Right hindlimb (tissue), 1 donor: ENCODE data around the gene TRIM24.
A peak's percentile ranks its signal among the peaks of the same experiment; 100 is the strongest.

Experiments used
- DNase-seq: peaks from one replicate; pipeline ENCODE4 v3.0.0-alpha.2; 2018

TRIM24 gene

GRCh38 chr7:138581065-138581464 is 121.0 kb downstream of the TRIM24 start:
- DNase-seq = no peak

GRCh38 chr7:138584283-138584682 is 124.2 kb downstream of the TRIM24 start:
- DNase-seq = no peak

DNA sequence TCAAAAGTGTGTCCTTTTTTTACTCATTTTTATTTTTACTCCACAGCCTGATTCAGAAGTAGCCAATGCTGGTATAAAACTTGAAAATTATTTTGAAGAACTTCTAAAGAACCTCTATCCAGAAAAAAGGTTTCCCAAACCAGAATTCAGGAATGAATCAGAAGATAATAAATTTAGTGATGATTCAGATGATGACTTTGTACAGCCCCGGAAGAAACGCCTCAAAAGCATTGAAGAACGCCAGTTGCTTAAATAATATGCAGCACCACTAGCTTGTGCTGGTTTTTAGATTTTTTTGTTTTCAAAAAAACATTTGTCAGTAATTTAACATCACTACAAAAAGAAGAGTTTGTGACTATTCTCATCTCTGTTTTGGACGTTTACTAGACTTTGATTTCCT is 124.6 kb downstream of the TRIM24 start:
- DNase-seq = no peak

DNA sequence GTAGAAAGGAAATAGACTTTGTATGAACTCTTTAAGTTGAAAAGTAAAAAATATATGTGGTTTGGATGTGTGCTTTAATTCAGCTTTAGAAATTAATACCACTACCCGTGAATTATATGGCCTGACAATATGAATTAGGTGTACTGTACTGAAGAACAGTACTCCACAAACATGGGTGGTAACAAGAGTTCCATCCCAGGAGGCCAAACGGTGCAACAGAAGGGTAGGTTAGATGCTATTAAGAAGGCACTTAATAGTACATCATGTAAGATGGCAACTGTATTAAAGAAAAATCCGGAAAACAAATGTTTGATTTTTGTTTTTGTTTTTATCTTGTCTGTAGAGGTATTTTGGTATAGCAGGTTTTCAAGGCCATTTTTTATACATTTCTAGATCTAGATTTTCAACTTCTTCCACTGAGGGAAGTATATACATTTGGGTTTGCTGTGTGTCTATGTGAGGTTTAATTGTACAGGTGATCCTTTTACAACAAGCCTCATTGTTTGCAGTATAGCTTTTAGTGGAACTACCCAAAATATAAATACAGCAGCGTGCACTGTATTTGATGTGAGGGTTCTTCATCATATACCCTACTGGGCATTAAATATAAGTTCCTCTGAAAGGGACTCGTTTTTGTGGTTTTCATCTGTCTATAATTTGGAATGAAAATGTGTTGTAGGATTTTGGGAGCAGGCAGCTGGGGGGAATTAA is 125.4 kb downstream of the TRIM24 start:
- no peak for DNase-seq

GRCh38 chr7:138587485-138587884 is 127.4 kb downstream of the TRIM24 start:
- DNase-seq = no peak

DNA sequence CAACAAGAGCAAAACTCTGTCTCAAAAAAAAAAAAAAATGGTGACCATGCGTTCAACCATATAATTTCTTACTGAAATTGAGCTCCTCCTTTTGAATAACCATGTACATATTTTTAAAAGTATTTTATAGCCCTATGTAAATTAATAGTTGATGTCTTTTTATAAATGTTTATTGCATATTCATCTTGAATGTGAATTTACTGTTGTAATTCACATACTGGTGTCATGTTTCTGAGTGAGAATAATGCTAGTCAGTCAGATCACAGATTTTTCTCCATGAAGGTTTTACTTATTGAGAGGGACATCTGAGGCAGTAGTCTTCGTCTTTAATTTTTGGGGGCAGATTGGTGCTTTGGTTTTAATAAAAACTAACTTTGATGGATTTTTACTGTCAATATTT is 128.9 kb downstream of the TRIM24 start:
- no peak for DNase-seq

GRCh38 chr7:138590154-138590553 is 130.1 kb downstream of the TRIM24 start:
- no peak for DNase-seq

- no peak for DNase-seq
Measured at GRCh38 chr7:138595454-138595853, 135.4 kb downstream of the TRIM24 start.

- no peak for DNase-seq
Measured at GRCh38 chr7:138602451-138602850, 142.4 kb downstream of the TRIM24 start.

GRCh38 chr7:138603549-138604318 is 143.7 kb downstream of the TRIM24 start:
- no peak for DNase-seq

- DNase-seq = no peak
Measured at GRCh38 chr7:138606236-138606635, 146.2 kb downstream of the TRIM24 start.

GRCh38 chr7:138607216-138608126 is 147.4 kb downstream of the TRIM24 start:
- no peak for DNase-seq

GRCh38 chr7:138608275-138608674 is 148.2 kb downstream of the TRIM24 start:
- DNase-seq = peak; percentile 33

DNA sequence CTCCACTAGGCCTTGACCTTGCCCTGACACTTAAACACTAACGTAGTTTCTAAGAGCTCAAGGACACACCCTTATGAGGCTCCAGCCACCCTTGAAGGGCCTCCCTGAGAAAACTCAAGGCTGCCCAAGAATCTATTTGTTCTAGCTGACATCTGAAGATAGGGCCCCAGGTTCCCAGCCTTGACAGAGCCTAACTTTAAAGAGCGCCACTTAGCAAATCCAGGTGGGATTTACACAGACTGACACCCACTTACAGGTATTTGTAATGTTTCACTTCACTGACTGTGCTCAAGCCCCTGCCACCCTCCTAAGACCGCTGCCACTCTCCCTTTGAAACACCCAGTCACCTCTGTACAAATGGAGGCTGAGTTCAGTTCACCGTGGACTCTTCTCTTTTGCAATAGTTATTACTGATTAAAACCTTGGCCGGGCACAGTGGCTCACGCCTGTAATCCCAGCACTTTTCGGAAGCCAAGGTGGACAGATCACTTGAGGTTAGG is 150.7 kb downstream of the TRIM24 start:
- no peak for DNase-seq

DNA sequence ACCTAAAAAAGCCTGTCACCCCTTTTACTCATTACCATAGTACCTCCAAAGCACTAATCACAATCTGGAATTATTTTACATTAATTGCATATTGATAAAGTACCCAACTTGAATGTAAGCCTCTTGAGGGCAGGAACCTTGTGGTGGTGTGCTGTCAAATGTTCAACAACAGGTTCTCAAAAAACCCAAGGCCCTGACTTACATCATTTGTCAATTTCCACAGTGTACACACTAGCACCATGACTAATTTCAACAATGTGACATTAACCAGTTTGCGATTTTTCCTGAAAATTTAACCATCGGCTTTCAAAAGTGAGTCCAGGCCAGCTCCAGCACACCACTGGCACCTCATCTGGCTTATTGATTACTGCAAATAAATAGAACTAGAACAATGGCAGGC is 153.6 kb downstream of the TRIM24 start:
- DNase-seq = no peak

DNA sequence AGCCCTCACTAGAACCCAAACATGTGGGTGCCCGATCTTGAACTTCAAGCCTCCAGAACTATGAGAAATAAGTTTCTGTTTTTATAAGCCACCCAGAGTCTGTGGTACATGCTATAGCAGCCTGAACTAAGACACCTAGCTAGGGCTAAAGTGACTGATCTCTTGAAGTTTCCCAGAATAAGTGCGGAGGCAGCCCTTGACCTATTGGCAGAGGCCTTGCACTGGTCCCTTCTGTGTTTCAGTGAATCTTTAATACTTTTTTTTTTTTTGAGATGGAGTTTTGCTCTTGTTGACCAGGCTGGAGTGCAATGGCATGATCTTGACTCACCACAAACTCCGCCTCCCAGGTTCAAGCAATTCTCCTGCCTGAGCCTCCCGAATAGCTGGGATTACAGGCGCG is 156.0 kb downstream of the TRIM24 start:
- DNase-seq = no peak

DNA sequence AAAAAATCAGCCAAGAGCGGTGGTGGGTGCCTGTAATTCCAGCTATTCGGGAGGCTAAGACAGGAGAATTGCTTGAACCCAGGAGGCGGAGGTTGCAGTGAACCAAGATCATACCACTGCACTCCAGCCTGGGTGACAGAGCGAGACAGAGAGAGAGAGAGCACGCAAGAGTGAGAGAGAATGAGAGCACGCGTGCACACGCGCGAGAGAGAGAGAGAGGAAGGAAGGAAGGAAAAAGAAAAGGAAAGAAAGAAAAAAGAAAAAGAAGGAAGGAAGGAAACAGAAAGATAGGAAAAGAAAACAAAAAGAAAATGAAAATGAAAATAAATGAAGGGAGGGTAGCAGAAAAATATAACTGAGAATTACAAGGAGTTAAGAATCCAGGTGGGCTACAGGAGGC is 158.4 kb downstream of the TRIM24 start:
- no peak for DNase-seq

DNA sequence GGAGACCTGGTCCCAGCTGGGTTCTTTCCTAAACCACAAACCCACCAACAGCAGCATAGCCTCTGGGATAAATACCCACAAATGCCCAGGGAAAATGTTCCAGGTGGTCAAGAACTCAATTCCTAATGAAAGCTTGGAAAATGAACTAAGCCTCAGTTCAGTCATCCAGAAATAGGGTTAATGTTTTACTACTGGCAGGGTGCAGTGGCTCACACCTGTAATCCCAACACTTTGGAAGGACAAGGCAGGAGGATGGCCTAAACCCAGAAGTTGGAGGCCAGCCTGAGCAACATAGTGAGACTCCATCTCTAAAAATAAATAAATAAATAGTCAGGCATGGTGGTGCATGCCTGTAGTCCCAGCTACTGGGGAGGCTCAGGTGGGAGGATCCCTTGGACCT is 158.9 kb downstream of the TRIM24 start:
- no peak for DNase-seq

DNA sequence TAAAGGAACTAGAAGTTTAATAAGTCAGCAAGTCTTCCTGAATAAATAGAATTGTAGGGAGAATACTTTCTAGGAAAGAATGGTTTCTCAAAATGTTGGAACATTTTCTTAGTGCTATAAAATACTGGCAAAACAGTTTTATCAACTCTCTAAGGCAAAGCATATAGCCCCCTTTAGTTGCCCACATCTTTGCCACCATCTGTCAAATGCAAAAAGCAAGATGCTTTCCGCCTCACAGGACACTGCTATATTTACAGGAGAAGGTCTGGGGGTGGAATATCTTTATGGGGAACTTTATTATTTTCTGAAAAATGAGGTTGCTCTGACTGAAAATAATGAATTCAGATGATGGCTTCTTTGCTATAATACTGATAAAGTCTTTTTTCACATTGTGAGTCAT is 162.8 kb downstream of the TRIM24 start:
- no peak for DNase-seq

- DNase-seq = no peak
Measured at GRCh38 chr7:138625084-138625848, 165.2 kb downstream of the TRIM24 start.

DNA sequence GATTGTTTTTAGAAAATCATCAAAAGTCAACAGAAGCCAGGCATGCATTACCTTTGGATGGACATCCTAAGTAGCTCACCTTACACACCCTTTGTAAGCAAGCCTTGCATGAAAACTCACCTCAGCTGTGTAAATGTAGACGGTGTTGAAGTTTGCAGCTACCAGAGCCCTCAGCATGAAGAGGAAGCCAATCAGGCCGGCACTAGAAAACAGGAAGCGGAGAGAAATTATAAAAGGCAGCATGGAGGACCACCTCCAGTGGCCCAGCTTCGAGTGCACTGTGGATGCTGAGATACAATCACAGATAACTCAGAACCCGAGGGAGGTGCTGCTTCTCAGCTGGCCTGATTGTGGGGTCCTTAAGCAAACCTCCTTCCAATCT is 165.8 kb downstream of the TRIM24 start:
- no peak for DNase-seq

DNA sequence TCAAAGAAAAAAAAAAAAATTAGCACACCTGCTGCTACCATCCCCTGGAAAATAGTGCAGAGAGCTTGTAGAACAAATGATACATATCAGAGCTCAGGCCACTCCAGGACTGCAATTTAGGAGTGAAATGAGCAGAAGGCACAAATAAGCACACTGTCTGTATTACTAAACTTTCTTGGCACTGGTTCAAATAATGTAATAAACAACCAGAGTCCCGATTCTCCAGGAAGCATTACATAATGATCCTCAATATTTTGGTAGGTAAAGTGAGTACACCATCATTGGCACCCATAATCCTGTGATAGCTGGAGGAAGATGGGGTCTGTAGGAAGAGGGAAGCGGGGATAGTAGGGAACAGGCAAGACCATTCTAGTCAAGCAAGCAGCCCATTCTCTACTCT is 166.8 kb downstream of the TRIM24 start:
- DNase-seq = no peak

- DNase-seq = no peak
Measured at GRCh38 chr7:138627361-138627760, 167.3 kb downstream of the TRIM24 start.
